GM21515 (cell line): ENCODE results near the gene LDLR.
"Not testable (repeated sequence)": the region's sequence is repeated elsewhere in the genome, so short reads cannot be mapped to it uniquely, and the experiment has no call there.

Source experiments
- ATAC-seq: cut with Tn5 transposase; IDR thresholded peaks from one replicate; pipeline ENCODE4 v1.9.1; 2021; ENCODE audit not compliant: unreplicated experiment

Gene LDLR

GRCh38 chr19:11169896-11170678, 80.8 kb downstream of the LDLR start:
- no peak for ATAC-seq

DNA sequence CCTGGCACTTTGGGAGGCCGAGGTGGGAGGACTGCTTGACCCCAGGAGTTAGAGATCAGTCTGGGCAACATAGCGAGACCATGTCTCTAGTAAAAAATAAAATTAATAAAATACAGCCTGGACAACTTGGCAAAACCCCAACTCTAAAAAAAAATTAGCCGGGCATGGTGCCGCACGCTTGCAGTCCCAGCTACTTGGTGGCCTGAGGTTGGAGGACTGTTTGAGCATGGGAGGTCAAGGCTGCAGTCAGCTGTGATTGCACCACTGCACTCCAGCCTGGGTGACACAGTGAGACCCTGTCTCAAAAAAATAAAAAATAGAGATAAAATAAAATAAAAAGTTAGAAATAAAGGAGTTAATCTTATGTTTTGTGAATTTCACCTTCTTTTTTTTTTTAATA, 81.9 kb downstream of the LDLR start:
- ATAC-seq = no peak

DNA sequence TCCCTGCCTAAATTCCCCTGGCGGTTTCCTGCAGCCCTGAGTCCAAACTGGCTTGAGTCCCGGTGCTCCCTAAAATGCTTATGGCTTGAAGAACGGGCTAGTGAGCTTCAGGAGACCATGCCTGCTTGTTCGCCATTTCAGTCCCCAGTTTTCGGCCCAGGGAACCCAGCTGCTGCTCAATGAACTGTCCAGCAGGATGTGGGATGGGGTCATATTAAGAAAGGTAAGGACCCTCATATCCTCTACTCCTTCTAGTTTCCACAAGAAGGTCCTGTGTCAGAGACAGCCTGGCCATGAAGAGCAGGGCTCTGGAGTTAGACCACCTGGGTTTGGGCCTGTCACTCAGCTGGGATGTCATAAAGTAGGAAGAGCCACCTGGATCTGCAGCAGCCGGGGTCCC, 83.3 kb downstream of the LDLR start:
- no peak for ATAC-seq

- ATAC-seq = no peak
Observed at GRCh38 chr19:11173516-11174155, 84.4 kb downstream of the LDLR start.

- ATAC-seq = no peak
Observed at GRCh38 chr19:11174336-11174735, 85.1 kb downstream of the LDLR start.

GRCh38 chr19:11175920-11176319, 86.7 kb downstream of the LDLR start:
- no peak for ATAC-seq

DNA sequence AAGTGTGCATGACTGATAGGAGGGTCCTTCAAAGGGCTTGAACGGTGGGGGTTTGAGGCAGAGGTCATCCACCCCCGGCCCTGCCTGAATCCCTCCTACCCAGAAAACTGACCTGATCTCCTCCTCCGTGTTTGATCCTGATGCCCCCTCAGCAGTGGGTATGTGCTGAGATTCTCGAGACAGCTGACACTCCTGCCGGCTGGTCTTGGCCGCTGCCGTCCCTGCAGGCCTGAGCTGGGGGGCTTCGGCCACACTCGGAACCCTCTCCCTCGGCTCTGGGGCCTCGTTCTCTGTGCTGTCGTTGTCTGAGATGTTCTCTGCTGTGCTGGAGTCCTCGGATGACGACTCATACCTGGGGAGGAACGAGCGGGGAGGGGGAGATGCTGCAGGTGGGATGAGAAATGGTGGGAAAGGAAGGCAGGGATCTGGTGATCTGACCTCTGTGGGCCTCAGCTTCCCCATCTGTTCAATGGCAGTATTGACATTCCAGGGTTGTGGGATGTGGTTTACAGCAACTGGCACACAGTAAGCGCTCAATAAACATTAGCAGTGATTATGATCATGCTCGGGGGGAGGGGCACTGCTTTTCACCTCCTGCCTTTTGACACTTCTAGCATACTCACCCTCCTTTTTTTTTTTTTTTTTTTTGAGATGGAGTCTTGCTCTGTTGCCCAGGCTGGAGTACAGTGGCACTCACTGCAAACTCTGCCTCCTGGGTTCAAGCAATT, 87.4 kb downstream of the LDLR start:
- no peak for ATAC-seq

- ATAC-seq = no peak
Observed at GRCh38 chr19:11177592-11177991, 88.3 kb downstream of the LDLR start.

- ATAC-seq = not testable (repeated sequence)
Observed at GRCh38 chr19:11179145-11179465, 89.8 kb downstream of the LDLR start.

DNA sequence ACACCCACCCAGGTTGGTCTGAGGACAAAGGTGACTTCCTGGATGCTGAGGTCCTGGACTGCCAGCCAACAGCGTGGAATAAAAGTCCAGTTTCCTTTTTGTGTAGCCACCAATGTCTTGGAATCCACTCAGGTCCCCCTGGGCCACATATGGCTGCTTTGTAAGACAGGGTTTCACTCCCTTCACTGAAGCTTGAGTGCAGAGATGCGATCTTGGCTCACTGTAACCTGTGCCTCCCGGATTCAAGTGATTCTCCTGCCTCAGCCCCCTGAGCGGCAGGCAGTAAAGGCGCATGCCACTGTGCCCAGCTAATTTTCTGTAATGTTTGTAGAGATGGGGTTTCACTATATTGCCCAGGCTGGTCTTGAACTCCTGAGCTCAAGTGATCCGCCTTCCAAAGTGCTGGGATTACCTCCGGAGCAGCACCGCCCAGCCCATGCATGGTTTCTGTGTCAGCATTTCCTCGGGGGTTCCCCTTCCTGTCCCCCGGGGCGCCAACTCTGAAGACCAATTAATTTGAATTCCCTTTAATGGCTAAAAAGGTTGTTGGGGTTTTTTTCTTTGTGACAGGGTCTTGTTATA, 90.5 kb downstream of the LDLR start:
- no peak for ATAC-seq

GRCh38 chr19:11180346-11180745, 91.1 kb downstream of the LDLR start:
- ATAC-seq = no peak

DNA sequence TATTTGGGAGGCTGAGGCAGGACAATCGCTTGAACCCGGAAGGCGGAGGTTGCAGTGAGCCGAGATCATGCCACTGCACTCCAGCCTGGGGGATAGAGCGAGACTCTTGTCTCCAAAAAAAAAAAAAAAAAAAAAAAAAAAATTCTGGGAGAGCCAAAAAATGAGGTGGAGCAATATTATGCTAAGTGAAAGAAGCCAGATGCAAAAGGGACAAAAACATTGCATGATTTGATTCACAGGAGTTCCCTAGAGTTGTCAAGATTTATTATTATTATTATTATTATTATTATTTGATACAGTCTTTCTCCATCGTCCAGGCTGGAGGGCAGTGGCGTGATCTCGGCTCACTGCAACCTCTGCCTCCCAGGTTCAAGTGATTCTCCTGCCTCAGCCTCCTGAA, 91.7 kb downstream of the LDLR start:
- ATAC-seq = not testable (repeated sequence)

GRCh38 chr19:11181488-11181887, 92.2 kb downstream of the LDLR start:
- no peak for ATAC-seq
